K562 (cell line): ENCODE measurements around the gene SAMD14. TPM values are rescaled to one million over a fixed set of nuclear protein-coding genes. Genes with fewer than 3 reads are reported as not detected.

Experiments used
- ARID3B ChIP-seq: fragments of 250-450 bp; sonication (Bioruptor Pico); IDR thresholded peaks from 2 replicates; pipeline ENCODE4 v1.4.0; 2020; ENCODE audit warnings: borderline replicate concordance
- ATF4 ChIP-seq: fragments of 450-650 bp; formaldehyde crosslinking; IDR thresholded peaks from 2 replicates; pipeline ENCODE4 v1.4.0; 2022; ENCODE audit warnings: mild to moderate bottlenecking, moderate library complexity
- BHLHE40 ChIP-seq: IDR thresholded peaks from 2 replicates; pipeline ENCODE4 v1.6.1; 2011; ENCODE audit warnings: low read length, improper control_type of control experiment
- BRF1 ChIP-seq: IDR thresholded peaks from 3 replicates; pipeline ENCODE4 v1.6.1; 2011; ENCODE audit warnings: borderline replicate concordance, mild to moderate bottlenecking; ENCODE audit not compliant: insufficient read length; ENCODE audit errors: extremely low read depth
- CLOCK ChIP-seq: fragments of 250-450 bp; sonication (Bioruptor Pico); IDR thresholded peaks from 2 replicates; pipeline ENCODE4 v1.4.0; 2020; ENCODE audit warnings: mild to moderate bottlenecking, moderate library complexity, borderline replicate concordance
- GTF2F1 ChIP-seq: IDR thresholded peaks from 2 replicates; pipeline ENCODE4 v1.6.1; 2011; ENCODE audit warnings: low read depth, low read length, improper control_type of control experiment
- HDAC1 ChIP-seq, 2 experiments: fragments of 450-650 bp; IDR thresholded peaks; 2 replicates each; pipeline ENCODE4 v1.6.1; 2016 to 2017; ENCODE audit warnings: inconsistent platforms in 1 of 2, mild to moderate bottlenecking in 1 of 2, moderate library complexity in 1 of 2
- HNRNPH1 ChIP-seq: fragments of 200-400 bp; formaldehyde crosslinking; optimal IDR thresholded peaks from 2 replicates; pipeline ENCODE3; 2017; ENCODE audit warnings: low read depth, mild to moderate bottlenecking, low read length, moderate library complexity
- ID3 ChIP-seq, 2 experiments: fragments of 250-450 bp in 1 of 2; fragments of 450-650 bp in 1 of 2; sonication (Bioruptor Pico) in 1 of 2; IDR thresholded peaks; 2 replicates each; pipeline versions ENCODE4 v1.6.1 to v1.8.0; 2016 to 2021; ENCODE audit warnings: mild to moderate bottlenecking in 2 of 2, moderate library complexity in 2 of 2, missing compliant biosample characterization in 1 of 2, missing genetic modification characterization in 1 of 2
- NONO ChIP-seq, 2 experiments: fragments of 200-400 bp in 1 of 2; fragments of 450-650 bp in 1 of 2; formaldehyde crosslinking in 1 of 2; IDR thresholded peaks; 2 replicates each; pipeline ENCODE4 v1.6.1; 2017; ENCODE audit warnings: low read depth in 2 of 2, mild to moderate bottlenecking in 2 of 2, moderate library complexity in 2 of 2, low read length in 1 of 2
- PBX2 ChIP-seq, 2 experiments: IDR thresholded peaks in 1 of 2; conservative IDR thresholded peaks in 1 of 2; 2 replicates each; pipeline ENCODE4 v1.6.1; 2016; ENCODE audit warnings: low read depth in 2 of 2, mild to moderate bottlenecking in 1 of 2, missing compliant biosample characterization in 1 of 2, missing genetic modification characterization in 1 of 2, moderate library complexity in 1 of 2
- PHB2 ChIP-seq: fragments of 450-650 bp; IDR thresholded peaks from 2 replicates; pipeline ENCODE4 v1.6.1; 2017; ENCODE audit warnings: low read depth
- RBM17 ChIP-seq: fragments of 200-400 bp; formaldehyde crosslinking; IDR thresholded peaks from 2 replicates; pipeline ENCODE4 v1.6.1; 2017; ENCODE audit warnings: low read depth, mild to moderate bottlenecking, low read length, borderline replicate concordance
- SAFB ChIP-seq: fragments of 200-400 bp; formaldehyde crosslinking; IDR thresholded peaks from 2 replicates; pipeline ENCODE4 v1.6.1; 2017; ENCODE audit warnings: low read depth, low read length, borderline replicate concordance
- SMARCE1 ChIP-seq: fragments of 450-650 bp; IDR thresholded peaks from 2 replicates; pipeline ENCODE4 v1.7.1; 2016; ENCODE audit warnings: mild to moderate bottlenecking
- USF1 ChIP-seq: sonication (generic); formaldehyde crosslinking; IDR thresholded peaks from 2 replicates; pipeline ENCODE4 v1.9.0; 2022; ENCODE audit warnings: mild to moderate bottlenecking, missing genetic modification reagents
- ZNF12 ChIP-seq: sonication (generic); formaldehyde crosslinking; IDR thresholded peaks from 2 replicates; pipeline ENCODE4 v1.4.0; 2020; ENCODE audit warnings: mild to moderate bottlenecking, missing genetic modification reagents
- polyA plus RNA-seq, 8 experiments: library from polyadenylated mRNA; depleted of rRNA in 4 of 8; stranded (reverse) in 5 of 8; unstranded in 3 of 8; fragments of >200 nt; fragmentation: Nextera tagmentation in 2 of 8; fragmentation: Illumina TruSeq in 1 of 8; extraction: Ambion mirVana in 2 of 8; extraction: Trizol in 1 of 8; gene quantifications; 2 replicates each; pipeline versions ENCODE4 v1.2.1 to v1.2.3, GENCODE V29; 2011 to 2014; ENCODE audit warnings: inconsistent platforms in 1 of 8, missing spikeins in 1 of 8
- total RNA-seq, 7 experiments: library from RNA; depleted of rRNA in 6 of 7; stranded (reverse); fragments of >200 nt in 6 of 7; fragmentation: Illumina TruSeq in 2 of 7; extraction: Trizol in 2 of 7; gene quantifications; 2 replicates each; pipeline versions ENCODE4 v1.2.1 to v1.2.3, GENCODE V29; 2011 to 2021; ENCODE audit warnings: low replicate concordance in 1 of 7

The SAMD14 gene
- total and polyA plus RNA-seq, 9 of the 15 experiments (the other 6 are each of a cell fraction or from before 2014, with no cell fraction given) = 0.04 to 0.07 TPM; not detected in 7

GRCh38 chr17:50151937-50152547 lies 22.1 kb upstream of the SAMD14 start (continued):
- TF ChIP-seq USF1 (0 out of 2 replicates have a peak, but pooled peaks have one; percentile 22), NONO (IDR thresholded peaks at IDR 0.05; ENCODE audit: low read depth in 2 of 2, low read length in 1 of 2) (no peak), SAFB (no peak), HNRNPH1 (no peak), ID3 (CRISPR knock-in tag; IDR thresholded peaks at IDR 0.05) (no peak), ID3 (tag; IDR thresholded peaks at IDR 0.05) (peak; percentile 81), SMARCE1 (peak; percentile 86), BHLHE40 (no peak), BRF1 (no peak), CLOCK (no peak), PHB2 (no peak), ATF4 (CRISPR knock-in tag) (no peak), ZNF12 (no peak), GTF2F1 (no peak), PBX2 (CRISPR knock-in tag; IDR thresholded peaks at IDR 0.05; ENCODE audit: low read depth) (no peak), PBX2 (tag; conservative IDR thresholded peaks at IDR 0.05; ENCODE audit: low read depth) (0 out of 2 replicates have a peak, but pooled peaks have one; percentile 23), RBM17 (no peak), ARID3B (CRISPR knock-in tag) (no peak), HDAC1 (IDR thresholded peaks at IDR 0.05) (peak; percentile 46 to 85; a peak in 2 of 4 replicates)
